Measurements from ENCODE around the gene ADAMTS14.
"Not testable (repeated sequence)": the region's sequence is repeated elsewhere in the genome, so short reads cannot be mapped to it uniquely, and the experiment has no call there.

Gene ADAMTS14

DNA sequence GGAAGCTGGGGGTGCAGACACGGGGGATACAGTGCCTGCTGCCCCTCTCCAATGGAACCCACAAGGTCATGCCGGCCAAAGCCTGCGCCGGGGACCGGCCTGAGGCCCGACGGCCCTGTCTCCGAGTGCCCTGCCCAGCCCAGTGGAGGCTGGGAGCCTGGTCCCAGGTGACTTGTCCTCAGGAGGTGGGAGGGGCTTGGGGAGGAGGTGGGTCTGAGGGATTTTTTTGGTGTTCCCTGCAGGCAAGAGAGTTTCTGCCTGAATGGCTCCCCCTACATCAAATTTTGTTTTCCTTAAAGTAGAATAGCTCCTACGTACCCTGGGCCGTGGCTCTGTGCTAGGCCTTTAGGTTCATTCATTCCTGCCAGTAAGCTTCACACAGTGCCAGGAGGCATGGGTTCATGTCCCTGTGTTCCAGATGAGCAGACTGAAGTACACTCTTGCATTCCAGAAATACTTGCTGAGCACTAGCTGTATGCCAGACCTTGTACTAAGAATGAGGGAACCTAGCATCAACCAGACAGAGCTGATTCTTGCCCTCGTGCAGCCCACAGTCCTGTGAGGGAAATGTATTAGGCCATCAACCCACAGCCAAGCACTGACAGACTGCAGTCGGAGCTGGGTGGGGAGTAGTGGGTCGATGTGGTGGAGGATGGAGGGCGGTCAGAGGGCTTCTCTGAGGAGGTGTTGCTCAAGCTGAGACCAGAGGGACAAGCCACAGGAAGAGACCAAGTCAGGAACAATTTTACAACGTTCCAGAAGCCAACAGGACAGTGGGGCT lies 81.7 kb downstream of the ADAMTS14 start:
- no peak for DNase-seq

GRCh38 chr10:70756700-70757360 lies 84.5 kb downstream of the ADAMTS14 start:
- no peak for DNase-seq

GRCh38 chr10:70757856-70758255 lies 85.5 kb downstream of the ADAMTS14 start:
- no peak for DNase-seq

DNA sequence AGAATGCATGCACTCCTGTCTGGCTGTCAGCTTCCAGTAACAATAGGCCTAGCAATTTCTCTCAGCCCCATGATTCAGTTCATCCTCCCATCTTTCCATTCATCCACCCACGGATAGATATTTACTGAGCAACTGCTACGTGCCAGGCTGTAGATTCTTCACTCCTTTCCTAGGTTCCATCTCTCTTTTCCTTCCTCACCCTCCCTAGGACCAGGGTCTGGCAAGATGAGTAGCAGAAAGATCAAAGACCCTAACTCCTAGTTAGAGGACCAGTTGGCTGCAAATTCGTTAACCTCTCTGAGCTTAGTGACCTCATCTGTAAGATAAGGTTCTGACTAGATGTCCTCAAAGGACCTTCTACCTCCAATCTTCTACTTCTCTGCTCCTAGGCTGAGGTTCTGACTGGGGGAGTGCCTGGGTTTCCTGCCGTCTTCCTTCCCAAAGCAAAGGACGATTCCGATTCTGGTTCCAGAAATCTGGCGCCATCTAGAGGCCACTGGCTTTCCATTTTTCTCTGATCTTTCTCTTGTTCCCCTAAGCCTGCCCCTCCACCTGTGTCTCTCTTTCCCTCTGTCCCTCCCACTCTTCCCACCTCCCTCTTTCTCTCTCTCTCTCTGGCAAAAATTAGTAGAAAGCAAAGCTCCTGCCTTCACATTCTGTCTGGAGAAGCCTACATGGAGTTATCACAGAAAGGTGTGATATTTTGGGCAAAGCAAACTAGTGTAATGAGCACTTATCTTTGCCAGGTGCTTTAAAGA lies 86.6 kb downstream of the ADAMTS14 start:
- peak; percentile 75 for DNase-seq

DNA sequence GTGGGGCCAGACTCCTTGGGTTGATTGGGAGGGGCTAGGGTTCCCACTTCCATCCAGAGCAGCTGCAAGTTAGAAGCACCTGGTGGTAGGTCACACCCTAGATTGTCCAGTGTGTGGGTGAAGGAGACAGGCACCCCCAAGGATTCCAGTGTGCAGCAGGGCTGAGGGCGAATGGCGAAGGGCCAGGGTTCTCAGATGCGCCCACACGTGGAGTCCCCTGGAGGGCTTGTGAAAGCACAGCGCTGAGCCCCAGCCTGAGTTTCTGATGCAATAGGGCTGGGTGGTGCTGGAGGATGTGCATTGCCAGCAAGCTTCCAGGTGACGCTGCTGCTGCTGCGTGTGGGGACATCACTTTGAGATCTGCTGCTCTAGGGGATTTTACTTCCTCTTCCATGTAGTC lies 87.5 kb downstream of the ADAMTS14 start:
- DNase-seq, result no peak

DNA sequence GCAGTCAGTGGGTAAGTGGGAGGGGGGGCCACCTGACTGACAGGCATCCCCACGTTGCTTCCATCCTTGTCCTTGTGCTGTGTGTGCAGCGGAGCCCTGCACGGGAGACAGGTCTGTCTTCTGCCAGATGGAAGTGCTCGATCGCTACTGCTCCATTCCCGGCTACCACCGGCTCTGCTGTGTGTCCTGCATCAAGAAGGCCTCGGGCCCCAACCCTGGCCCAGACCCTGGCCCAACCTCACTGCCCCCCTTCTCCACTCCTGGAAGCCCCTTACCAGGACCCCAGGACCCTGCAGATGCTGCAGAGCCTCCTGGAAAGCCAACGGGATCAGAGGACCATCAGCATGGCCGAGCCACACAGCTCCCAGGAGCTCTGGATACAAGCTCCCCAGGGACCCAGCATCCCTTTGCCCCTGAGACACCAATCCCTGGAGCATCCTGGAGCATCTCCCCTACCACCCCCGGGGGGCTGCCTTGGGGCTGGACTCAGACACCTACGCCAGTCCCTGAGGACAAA lies 88.0 kb downstream of the ADAMTS14 start:
- DNase-seq, result no peak

DNA sequence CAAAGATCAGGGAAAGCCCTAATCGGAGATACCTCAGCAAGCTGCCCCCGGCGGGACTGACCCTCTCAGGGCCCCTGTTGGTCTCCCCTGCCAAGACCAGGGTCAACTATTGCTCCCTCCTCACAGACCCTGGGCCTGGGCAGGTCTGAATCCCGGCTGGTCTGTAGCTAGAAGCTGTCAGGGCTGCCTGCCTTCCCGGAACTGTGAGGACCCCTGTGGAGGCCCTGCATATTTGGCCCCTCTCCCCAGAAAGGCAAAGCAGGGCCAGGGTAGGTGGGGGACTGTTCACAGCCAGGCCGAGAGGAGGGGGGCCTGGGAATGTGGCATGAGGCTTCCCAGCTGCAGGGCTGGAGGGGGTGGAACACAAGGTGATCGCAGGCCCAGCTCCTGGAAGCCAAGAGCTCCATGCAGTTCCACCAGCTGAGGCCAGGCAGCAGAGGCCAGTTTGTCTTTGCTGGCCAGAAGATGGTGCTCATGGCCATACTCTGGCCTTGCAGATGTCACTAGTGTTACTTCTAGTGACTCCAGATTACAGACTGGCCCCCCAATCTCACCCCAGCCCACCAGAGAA lies 88.8 kb downstream of the ADAMTS14 start:
- no peak for DNase-seq

- no peak for DNase-seq
These were observed 89.5 kb downstream of the ADAMTS14 start for GRCh38 chr10:70761727-70762350.

- DNase-seq, result no peak
These were observed 90.3 kb downstream of the ADAMTS14 start for GRCh38 chr10:70762441-70763175.

- DNase-seq, result no peak
These were observed 91.3 kb downstream of the ADAMTS14 start for GRCh38 chr10:70763567-70763966.

GRCh38 chr10:70765794-70766594 lies 93.7 kb downstream of the ADAMTS14 start:
- DNase-seq, result no peak

GRCh38 chr10:70768026-70768685 lies 95.8 kb downstream of the ADAMTS14 start:
- DNase-seq, result not testable (repeated sequence)

GRCh38 chr10:70769121-70769520 lies 96.8 kb downstream of the ADAMTS14 start:
- DNase-seq, result no peak

- DNase-seq, result no peak
These were observed 97.7 kb downstream of the ADAMTS14 start for GRCh38 chr10:70770001-70770400.

GRCh38 chr10:70770516-70770915 lies 98.2 kb downstream of the ADAMTS14 start:
- not testable (repeated sequence) for DNase-seq

DNA sequence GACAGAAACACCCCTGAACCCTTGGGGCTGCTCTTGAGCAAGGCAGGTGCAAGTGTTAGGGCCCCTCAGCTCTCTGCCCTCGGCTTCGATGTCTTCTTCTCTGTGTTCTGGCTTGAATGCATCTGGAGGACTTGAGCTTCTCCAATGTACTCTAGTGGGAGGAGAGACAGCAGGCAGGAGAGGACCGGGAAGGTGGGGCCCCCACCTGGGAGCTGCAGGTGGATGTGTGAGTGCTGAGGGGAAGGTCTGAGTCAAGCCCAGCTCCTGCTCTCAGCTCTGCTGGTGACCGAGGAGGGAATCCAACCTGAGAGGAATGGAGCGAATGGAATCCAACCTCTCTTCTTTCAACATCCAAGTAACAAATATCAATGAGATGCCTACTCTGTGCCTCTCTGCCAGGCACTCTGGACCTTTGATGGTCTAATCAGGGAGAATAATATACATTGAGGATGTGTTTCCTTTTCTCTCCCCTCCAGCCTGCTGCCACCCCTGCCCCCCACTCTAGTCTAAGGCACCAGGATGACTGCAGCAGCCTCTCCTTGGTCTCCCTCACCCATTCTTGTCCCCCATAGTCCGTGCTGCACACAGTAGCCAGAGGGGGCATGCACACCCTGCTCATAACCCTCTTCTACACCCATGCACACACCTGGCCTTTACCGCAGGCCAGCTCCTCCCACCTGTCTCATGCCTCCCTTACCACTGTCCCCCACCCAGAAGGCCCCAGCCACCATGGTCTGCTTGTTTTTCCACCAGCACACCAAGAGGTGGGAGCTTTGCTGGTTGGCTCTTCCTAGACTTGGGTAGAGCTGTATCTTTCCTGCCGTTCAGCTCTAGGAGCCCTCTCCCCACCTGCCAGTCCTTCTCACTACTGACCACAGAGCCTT lies 99.2 kb downstream of the ADAMTS14 start:
- no peak for DNase-seq

- no peak for DNase-seq
These were observed 100.3 kb downstream of the ADAMTS14 start for GRCh38 chr10:70772627-70773026.

DNA sequence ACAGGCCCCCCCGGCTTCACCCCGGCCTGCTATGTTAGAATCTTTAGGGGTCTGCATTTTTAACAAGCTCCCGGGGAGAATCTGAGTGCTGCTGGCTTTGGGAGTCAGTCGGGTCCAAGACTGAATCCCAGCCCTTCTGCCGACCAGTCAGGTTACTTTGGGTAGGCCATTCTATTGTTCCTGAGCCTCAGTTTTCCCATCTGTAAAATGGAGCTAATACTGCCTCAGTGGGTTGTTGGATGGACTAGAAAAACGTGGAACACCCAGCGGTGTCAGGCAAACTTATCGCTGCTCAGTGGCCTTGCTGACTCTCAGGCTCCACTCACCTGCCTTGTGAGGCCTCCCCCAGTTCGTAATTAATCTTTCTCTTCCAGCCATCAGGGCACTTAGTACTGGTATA lies 101.2 kb downstream of the ADAMTS14 start:
- DNase-seq, result no peak

All from stimulated activated CD4-positive, alpha-beta T cell treated with anti-CD3 and anti-CD28 coated beads, Interleukin-2, amount 100 ng/mL, for 24 hours (primary cell).